Keratinocyte (primary cell): ENCODE results near the gene HTT-AS. TPM values are rescaled to one million over a fixed set of nuclear protein-coding genes. Genes with fewer than 3 reads are reported as not detected.

ENCODE experiments used
- DNase-seq: peaks from one replicate; pipeline ENCODE4 v3.0.0-alpha.2; 2011; ENCODE audit warnings: low read depth, missing footprints, low spot score
- FAIRE-seq: peaks from 2 replicates; lab custom pipeline; 2011; peaks lifted over from hg19 to GRCh38; lab: Jason Lieb, UNC
- H2AFZ ChIP-seq: 2 replicates; pipeline ENCODE4 v1.6.0; 2012; ENCODE audit warnings: low read length, control low read depth, inconsistent platforms; ENCODE audit not compliant: control insufficient read depth
- H3K27ac ChIP-seq: 2 replicates; pipeline ENCODE4 v1.5.1; 2011; ENCODE audit warnings: low read length; ENCODE audit not compliant: control insufficient read depth, insufficient read depth
- H3K27me3 ChIP-seq: 3 replicates; pipeline ENCODE4 v1.6.0; 2011; ENCODE audit warnings: low read length; ENCODE audit not compliant: control insufficient read depth, insufficient read depth; ENCODE audit errors: extremely low read depth
- H3K36me3 ChIP-seq, 2 experiments: 2 replicates in 1 of 2; 3 replicates in 1 of 2; pipeline ENCODE4 v1.5.1; 2011; ENCODE audit warnings: low read length in 2 of 2, mild to moderate bottlenecking in 1 of 2; ENCODE audit not compliant: control insufficient read depth in 2 of 2, insufficient read depth in 2 of 2; ENCODE audit errors: extremely low read depth in 1 of 2
- H3K4me1 ChIP-seq: 3 replicates; pipeline ENCODE4 v1.5.1; 2011; ENCODE audit warnings: low read length; ENCODE audit not compliant: control insufficient read depth, insufficient read depth; ENCODE audit errors: extremely low read depth
- H3K4me2 ChIP-seq: 3 replicates; pipeline ENCODE4 v1.6.0; 2011; ENCODE audit warnings: low read depth, low read length; ENCODE audit not compliant: control insufficient read depth, insufficient read depth; ENCODE audit errors: extremely low read depth
- H3K4me3 ChIP-seq, 3 experiments: fragments of 200-600 bp in 1 of 3; sonication (generic) in 1 of 3; 2 replicates in 2 of 3; 3 replicates in 1 of 3; pipeline ENCODE4 v1.5.1; 2011 to 2016; ENCODE audit warnings: low read length in 3 of 3, mild to moderate bottlenecking in 3 of 3, control low read depth in 2 of 3, inconsistent platforms in 1 of 3, low read depth in 1 of 3, mixed read lengths in 1 of 3, mixed run types in 1 of 3, moderate library complexity in 1 of 3; ENCODE audit not compliant: control insufficient read depth in 2 of 3, insufficient read depth in 2 of 3; ENCODE audit errors: extremely low read depth in 1 of 3
- H3K79me2 ChIP-seq: 2 replicates; pipeline ENCODE4 v1.6.0; 2012; ENCODE audit warnings: low read length; ENCODE audit not compliant: control insufficient read depth, insufficient read depth
- H3K9ac ChIP-seq: 3 replicates; pipeline ENCODE4 v1.6.0; 2011; ENCODE audit warnings: low read length; ENCODE audit not compliant: control insufficient read depth, insufficient read depth; ENCODE audit errors: extremely low read depth
- H3K9me1 ChIP-seq: 3 replicates; pipeline ENCODE4 v1.6.0; 2011; ENCODE audit warnings: low read length; ENCODE audit not compliant: control insufficient read depth, insufficient read depth; ENCODE audit errors: extremely low read depth
- H3K9me3 ChIP-seq: 2 replicates; pipeline ENCODE4 v1.5.1; 2012; ENCODE audit warnings: low read depth, low read length; ENCODE audit not compliant: control insufficient read depth
- H4K20me1 ChIP-seq: 3 replicates; pipeline ENCODE4 v1.6.0; 2011; ENCODE audit warnings: low read length; ENCODE audit not compliant: control insufficient read depth, insufficient read depth; ENCODE audit errors: extremely low read depth
- EZH2 ChIP-seq: IDR thresholded peaks from one replicate; pipeline ENCODE4 v1.6.1; 2012; ENCODE audit warnings: inconsistent platforms, mild to moderate bottlenecking, low read length, moderate library complexity
- dilution Hi-C: fragments of 300-500 bp; cut with MboI; formaldehyde crosslinking; loops from one replicate; pipeline ENCODE4 v1.7.0; 2020; ENCODE audit warnings: low sequenced_read_pairs; ENCODE audit not compliant: extremely low pct_ligation_motif_present
- polyA plus RNA-seq, 5 experiments: library from polyadenylated mRNA; depleted of rRNA in 3 of 5; stranded (reverse) in 3 of 5; stranded (forward) in 1 of 5; unstranded in 1 of 5; fragments of >200 nt; gene quantifications; 1 replicate in 1 of 5; 2 replicates in 3 of 5; 3 replicates in 1 of 5; pipeline versions ENCODE4 v1.2.1 to v1.2.3, GENCODE V29; 2011 to 2012; ENCODE audit warnings: missing spikeins in 2 of 5, low read depth in 1 of 5, low replicate concordance in 1 of 5
- TF ChIP-seq, protein P1 (sequence below), 3 experiments: IDR thresholded peaks in 1 of 3; conservative IDR thresholded peaks in 1 of 3; optimal IDR thresholded peaks in 1 of 3; 2 replicates in 2 of 3; 3 replicates in 1 of 3; pipeline versions ENCODE3 to v1.5.1; 2011; ENCODE audit warnings: low read length in 3 of 3, mild to moderate bottlenecking in 3 of 3, moderate library complexity in 2 of 3, control low read depth in 1 of 3, inconsistent platforms in 1 of 3; ENCODE audit not compliant: insufficient read depth in 2 of 3; ENCODE audit errors: extremely low read depth in 1 of 3

The HTT-AS gene
- polyA plus RNA-seq, 1 donor (not counting 4 experiments of a cell fraction or from before 2014, with no cell fraction given): not detected

DNA sequence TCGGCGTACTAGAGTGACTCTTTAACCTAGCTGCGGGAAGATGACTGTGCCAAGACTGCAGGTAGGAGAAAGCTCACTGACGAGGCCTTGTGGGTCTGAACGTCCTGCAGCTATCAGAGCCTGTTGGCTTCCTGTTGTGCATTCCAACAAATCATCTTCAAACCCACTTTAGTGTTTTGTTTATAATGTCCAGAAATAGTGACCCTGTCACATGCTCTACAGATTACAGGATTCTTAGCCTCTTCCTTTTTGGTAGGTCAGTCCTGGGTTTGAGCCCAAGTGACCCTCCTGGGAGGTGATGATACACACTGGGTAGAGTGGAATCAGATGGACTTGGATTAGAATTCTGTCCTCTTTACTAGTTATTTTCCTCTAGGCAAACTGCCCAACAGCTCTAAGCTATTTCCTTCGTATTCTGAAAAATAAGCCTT, 33.4 kb upstream of the HTT-AS start:
- FAIRE-seq: no peak
- H4K20me1 ChIP-seq: peaks cover 2% of the 10 kb centered on the region
- H3K27ac ChIP-seq: no peak overlapping the region
- no peaks in the 10 kb centered on the region for H3K9me1 ChIP-seq
- H3K79me2 ChIP-seq: no peaks in the 10 kb centered on the region
- H2AFZ ChIP-seq: no peak overlapping the region
- peaks cover 16% of the 10 kb centered on the region for H3K4me1 ChIP-seq
- TF ChIP-seq, protein P1, sequence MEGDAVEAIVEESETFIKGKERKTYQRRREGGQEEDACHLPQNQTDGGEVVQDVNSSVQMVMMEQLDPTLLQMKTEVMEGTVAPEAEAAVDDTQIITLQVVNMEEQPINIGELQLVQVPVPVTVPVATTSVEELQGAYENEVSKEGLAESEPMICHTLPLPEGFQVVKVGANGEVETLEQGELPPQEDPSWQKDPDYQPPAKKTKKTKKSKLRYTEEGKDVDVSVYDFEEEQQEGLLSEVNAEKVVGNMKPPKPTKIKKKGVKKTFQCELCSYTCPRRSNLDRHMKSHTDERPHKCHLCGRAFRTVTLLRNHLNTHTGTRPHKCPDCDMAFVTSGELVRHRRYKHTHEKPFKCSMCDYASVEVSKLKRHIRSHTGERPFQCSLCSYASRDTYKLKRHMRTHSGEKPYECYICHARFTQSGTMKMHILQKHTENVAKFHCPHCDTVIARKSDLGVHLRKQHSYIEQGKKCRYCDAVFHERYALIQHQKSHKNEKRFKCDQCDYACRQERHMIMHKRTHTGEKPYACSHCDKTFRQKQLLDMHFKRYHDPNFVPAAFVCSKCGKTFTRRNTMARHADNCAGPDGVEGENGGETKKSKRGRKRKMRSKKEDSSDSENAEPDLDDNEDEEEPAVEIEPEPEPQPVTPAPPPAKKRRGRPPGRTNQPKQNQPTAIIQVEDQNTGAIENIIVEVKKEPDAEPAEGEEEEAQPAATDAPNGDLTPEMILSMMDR (optimal IDR thresholded peaks at IDR 0.05 in 1 of 3, IDR thresholded peaks at IDR 0.05 in 1 of 3, conservative IDR thresholded peaks at IDR 0.05 in 1 of 3; ENCODE audit: extremely low read depth in 1 of 3, insufficient read depth in 2 of 3, low read length in 3 of 3): no peak
- no peak for TF ChIP-seq EZH2
- no peak overlapping the region for H3K9ac ChIP-seq
- peaks cover 15 to 17% of the 10 kb centered on the region in 2 experiments for H3K36me3 ChIP-seq
- no peaks in the 10 kb centered on the region for H3K9me3 ChIP-seq
- no peak overlapping the region for H3K4me3 ChIP-seq
- DNase-seq: no peak
- dilution Hi-C loops: no loop called here
- H3K4me2 ChIP-seq: no peak overlapping the region
- H3K27me3 ChIP-seq: no peaks in the 10 kb centered on the region

DNA sequence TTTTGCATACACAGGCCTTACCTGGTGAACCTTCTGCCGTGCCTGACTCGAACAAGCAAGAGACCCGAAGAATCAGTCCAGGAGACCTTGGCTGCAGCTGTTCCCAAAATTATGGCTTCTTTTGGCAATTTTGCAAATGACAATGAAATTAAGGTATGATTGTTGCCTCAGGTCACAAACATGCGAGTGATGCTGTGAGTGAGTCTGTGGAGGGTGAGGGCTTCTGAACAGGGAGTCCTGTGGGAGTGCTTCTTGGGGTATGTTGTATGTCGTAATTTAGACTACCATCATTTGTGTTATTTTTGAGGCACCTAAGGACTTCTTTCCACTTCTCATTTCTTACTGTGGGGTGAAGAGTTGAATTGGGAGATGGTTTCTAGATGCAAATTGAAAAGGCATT, 32.9 kb upstream of the HTT-AS start:
- no peak overlapping the region for H2AFZ ChIP-seq
- peaks cover 2% of the 10 kb centered on the region for H3K79me2 ChIP-seq
- peak overlapping the region; percentile 7 for H3K4me2 ChIP-seq
- FAIRE-seq: no peak
- H3K9me3 ChIP-seq: no peaks in the 10 kb centered on the region
- H3K4me3 ChIP-seq: no peak overlapping the region
- dilution Hi-C loops: no loop called here
- peaks cover 2% of the 10 kb centered on the region for H4K20me1 ChIP-seq
- no peaks in the 10 kb centered on the region for H3K9me1 ChIP-seq
- peak overlapping the region; percentile 41 for H3K27ac ChIP-seq
- H3K9ac ChIP-seq: no peak overlapping the region
- no peak for DNase-seq
- H3K27me3 ChIP-seq: no peaks in the 10 kb centered on the region
- peaks cover 14 to 19% of the 10 kb centered on the region in 2 experiments for H3K36me3 ChIP-seq
- no peak for TF ChIP-seq EZH2
- TF ChIP-seq, protein P1 (optimal IDR thresholded peaks at IDR 0.05 in 1 of 3, IDR thresholded peaks at IDR 0.05 in 1 of 3, conservative IDR thresholded peaks at IDR 0.05 in 1 of 3; ENCODE audit: extremely low read depth in 1 of 3, insufficient read depth in 2 of 3, low read length in 3 of 3): no peak
- H3K4me1 ChIP-seq: peaks cover 14% of the 10 kb centered on the region
